ENCODE results near the gene MTG2.

The MTG2 gene

DNA sequence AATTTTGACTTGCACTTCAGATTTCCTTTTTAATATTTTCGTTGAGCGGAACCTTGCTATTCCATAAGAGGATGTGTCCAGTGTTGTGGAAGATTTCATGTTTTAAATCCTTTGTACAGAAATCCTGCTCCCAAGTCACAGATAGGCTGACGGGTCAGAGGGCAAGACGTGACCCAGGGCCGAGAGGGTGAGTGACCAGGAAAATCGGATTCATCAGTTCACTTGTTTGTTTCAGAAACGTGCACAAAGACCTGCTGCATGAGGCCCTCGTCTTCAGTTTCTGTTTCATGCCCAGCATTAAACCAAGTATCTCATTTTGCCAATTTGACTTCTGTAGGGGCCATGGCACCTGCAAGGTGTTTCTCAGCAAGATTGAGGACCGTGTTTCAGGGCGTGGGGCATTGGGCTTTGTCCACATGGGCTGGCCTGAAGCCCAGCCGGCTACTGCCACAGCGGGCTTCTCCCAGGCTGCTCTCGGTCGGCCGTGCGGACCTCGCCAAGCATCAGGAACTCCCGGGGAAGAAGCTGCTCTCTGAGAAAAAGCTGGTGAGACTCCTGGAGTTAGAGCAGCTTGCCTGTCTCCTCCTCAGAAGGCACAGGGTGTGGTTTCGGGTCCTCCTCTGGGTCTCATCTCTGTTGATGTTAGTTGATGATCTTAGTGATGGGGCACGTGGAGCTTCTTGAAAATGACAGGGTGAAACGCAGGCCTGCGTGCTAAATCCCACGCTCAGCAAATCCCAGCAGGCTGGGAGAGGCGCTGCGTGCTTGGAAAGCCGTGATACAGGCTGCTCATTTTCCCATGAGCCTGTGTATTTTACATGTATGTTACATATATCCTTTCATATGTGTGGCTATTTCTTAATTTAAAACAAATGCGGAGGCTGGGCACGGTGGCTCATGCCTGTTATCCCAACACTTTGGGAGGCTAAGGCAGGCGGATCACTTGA, 10.5 kb downstream of the MTG2 start:
- no peak overlapping the region for H3K27ac ChIP-seq (ENCODE audit: low read length)
- H3K4me1 ChIP-seq (ENCODE audit: control insufficient read depth in 1 of 2, insufficient read depth in 2 of 2, low read length in 2 of 2) = no peaks in the 10 kb centered on the region
- H3K9me3 ChIP-seq (ENCODE audit: control insufficient read depth in 1 of 2, low read length in 2 of 2) = no peaks in the 10 kb centered on the region
- H3K27me3 ChIP-seq (ENCODE audit: low read depth, low read length) = no peaks in the 10 kb centered on the region
- no peak overlapping the region for H3K4me3 ChIP-seq (ENCODE audit: low read depth in 1 of 2, low read length in 2 of 2)
- H3K36me3 ChIP-seq (ENCODE audit: control insufficient read depth in 1 of 2, insufficient read depth in 2 of 2, low read length in 2 of 2) = peaks cover 16 to 53% of the 10 kb centered on the region in 2 donors

DNA sequence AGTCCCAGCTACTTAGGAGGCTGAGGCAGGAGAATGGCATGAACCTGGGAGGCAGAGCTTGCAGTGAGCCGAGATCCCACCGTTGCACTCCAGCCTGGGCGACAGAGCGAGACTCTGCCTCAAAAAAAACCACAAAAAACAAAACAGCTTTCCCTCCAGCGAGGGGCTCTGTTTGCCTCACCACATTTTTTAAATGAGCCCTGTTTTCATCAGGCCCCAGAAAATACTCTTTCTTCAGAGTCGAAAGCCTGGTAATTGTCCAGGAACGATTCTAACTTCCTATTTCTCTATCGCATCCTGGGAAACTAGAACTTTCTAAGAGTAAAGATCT, 12.2 kb downstream of the MTG2 start:
- Histone ChIP-seq H3K27ac (ENCODE audit: low read length) (no peak overlapping the region), H3K4me1 (ENCODE audit: control insufficient read depth in 1 of 2, insufficient read depth in 2 of 2, low read length in 2 of 2) (no peaks in the 10 kb centered on the region), H3K36me3 (ENCODE audit: control insufficient read depth in 1 of 2, insufficient read depth in 2 of 2, low read length in 2 of 2) (peaks cover 25 to 60% of the 10 kb centered on the region in 2 donors), H3K27me3 (ENCODE audit: low read depth, low read length) (no peaks in the 10 kb centered on the region), H3K9me3 (ENCODE audit: control insufficient read depth in 1 of 2, low read length in 2 of 2) (no peaks in the 10 kb centered on the region), H3K4me3 (ENCODE audit: low read depth in 1 of 2, low read length in 2 of 2) (no peak overlapping the region)

DNA sequence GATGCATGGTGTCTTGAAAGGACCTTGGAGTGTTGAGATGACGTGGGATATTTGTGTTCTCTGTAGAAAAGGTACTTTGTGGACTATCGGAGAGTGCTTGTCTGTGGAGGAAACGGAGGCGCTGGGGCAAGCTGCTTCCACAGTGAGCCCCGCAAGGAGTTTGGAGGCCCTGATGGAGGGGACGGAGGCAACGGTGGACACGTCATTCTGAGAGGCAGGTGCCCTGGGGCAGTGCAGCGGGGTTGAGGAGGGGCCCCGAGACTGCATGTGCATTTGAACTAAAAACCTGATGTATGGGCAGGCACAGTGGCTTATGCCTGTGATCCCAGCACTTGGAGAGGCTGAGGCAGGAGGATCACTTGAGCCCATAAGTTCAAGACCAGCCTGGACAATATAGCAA, 12.9 kb downstream of the MTG2 start:
- H3K4me3 ChIP-seq (ENCODE audit: low read depth in 1 of 2, low read length in 2 of 2) = no peak overlapping the region
- H3K4me1 ChIP-seq (ENCODE audit: control insufficient read depth in 1 of 2, insufficient read depth in 2 of 2, low read length in 2 of 2) = no peaks in the 10 kb centered on the region
- H3K36me3 ChIP-seq (ENCODE audit: control insufficient read depth in 1 of 2, insufficient read depth in 2 of 2, low read length in 2 of 2) = peaks cover 31 to 63% of the 10 kb centered on the region in 2 donors
- H3K27me3 ChIP-seq (ENCODE audit: low read depth, low read length) = no peaks in the 10 kb centered on the region
- H3K9me3 ChIP-seq (ENCODE audit: control insufficient read depth in 1 of 2, low read length in 2 of 2) = no peaks in the 10 kb centered on the region
- H3K27ac ChIP-seq (ENCODE audit: low read length) = no peak overlapping the region

DNA sequence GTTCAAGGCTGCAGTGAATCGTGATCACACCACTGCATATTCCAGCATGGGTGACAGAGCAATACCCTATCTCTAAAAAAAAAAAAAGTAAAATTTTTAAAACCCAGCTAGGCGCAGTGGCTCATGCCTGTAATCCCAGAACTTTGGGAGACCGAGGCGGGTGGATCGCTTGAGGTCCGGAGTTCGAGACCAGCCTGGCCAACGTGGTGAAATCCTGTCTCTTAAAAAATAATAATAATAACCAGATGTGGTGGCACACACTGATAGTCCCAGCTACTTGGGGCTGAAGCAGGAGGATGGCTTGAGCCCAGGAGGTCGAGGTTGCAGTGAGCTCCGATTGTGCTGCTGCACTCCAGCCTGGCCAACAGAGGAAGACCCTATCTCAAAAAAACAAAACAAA, 13.5 kb downstream of the MTG2 start:
- no peak overlapping the region for H3K27ac ChIP-seq (ENCODE audit: low read length)
- H3K27me3 ChIP-seq (ENCODE audit: low read depth, low read length) = no peaks in the 10 kb centered on the region
- H3K4me1 ChIP-seq (ENCODE audit: control insufficient read depth in 1 of 2, insufficient read depth in 2 of 2, low read length in 2 of 2) = no peaks in the 10 kb centered on the region
- H3K9me3 ChIP-seq (ENCODE audit: control insufficient read depth in 1 of 2, low read length in 2 of 2) = no peaks in the 10 kb centered on the region
- peaks cover 32 to 63% of the 10 kb centered on the region in 2 donors for H3K36me3 ChIP-seq (ENCODE audit: control insufficient read depth in 1 of 2, insufficient read depth in 2 of 2, low read length in 2 of 2)
- no peak overlapping the region for H3K4me3 ChIP-seq (ENCODE audit: low read depth in 1 of 2, low read length in 2 of 2)

DNA sequence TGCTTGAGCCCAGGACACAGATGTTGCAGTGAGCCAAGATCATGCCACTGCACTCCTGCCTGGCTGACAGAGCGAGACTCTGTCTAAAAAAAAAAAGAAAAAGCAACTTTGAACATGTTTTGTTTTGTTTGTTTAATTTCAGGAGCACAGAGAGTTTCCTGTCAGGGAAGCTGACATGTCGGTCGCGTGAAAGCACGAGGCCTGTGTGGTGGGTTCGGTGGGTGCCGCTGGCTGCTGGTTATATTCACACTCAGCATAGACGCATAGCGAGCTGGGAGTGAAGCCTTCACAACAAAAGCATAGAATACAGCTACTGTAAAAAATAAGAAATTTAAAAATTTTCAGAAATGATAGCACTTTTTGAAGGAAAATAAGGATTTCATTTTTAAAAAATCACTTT, 14.5 kb downstream of the MTG2 start:
- no peaks in the 10 kb centered on the region for H3K9me3 ChIP-seq (ENCODE audit: control insufficient read depth in 1 of 2, low read length in 2 of 2)
- peaks cover 26 to 65% of the 10 kb centered on the region in 2 donors for H3K36me3 ChIP-seq (ENCODE audit: control insufficient read depth in 1 of 2, insufficient read depth in 2 of 2, low read length in 2 of 2)
- H3K4me3 ChIP-seq (ENCODE audit: low read depth in 1 of 2, low read length in 2 of 2) = no peak overlapping the region
- H3K4me1 ChIP-seq (ENCODE audit: control insufficient read depth in 1 of 2, insufficient read depth in 2 of 2, low read length in 2 of 2) = no peaks in the 10 kb centered on the region
- no peak overlapping the region for H3K27ac ChIP-seq (ENCODE audit: low read length)
- no peaks in the 10 kb centered on the region for H3K27me3 ChIP-seq (ENCODE audit: low read depth, low read length)

DNA sequence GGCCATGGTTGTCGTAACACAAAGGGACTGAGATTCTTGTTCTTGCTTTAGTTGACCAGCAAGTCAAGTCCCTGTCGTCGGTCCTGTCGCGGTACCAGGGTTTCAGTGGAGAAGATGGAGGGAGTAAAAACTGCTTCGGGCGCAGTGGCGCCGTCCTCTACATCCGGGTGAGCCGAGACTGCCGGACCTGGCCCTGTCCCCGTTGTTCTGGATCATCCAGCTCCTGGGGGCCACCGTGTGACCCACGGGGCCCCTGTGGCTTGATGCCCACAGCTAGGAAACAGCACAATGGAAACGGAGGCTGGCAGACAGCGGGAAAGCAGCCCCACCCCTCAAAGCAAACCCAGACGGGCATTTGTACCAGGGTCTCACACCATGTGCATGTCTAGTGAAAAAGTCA, 15.0 kb downstream of the MTG2 start:
- no peaks in the 10 kb centered on the region for H3K27me3 ChIP-seq (ENCODE audit: low read depth, low read length)
- no peak overlapping the region for H3K27ac ChIP-seq (ENCODE audit: low read length)
- no peaks in the 10 kb centered on the region for H3K4me1 ChIP-seq (ENCODE audit: control insufficient read depth in 1 of 2, insufficient read depth in 2 of 2, low read length in 2 of 2)
- peaks cover 26 to 64% of the 10 kb centered on the region in 2 donors for H3K36me3 ChIP-seq (ENCODE audit: control insufficient read depth in 1 of 2, insufficient read depth in 2 of 2, low read length in 2 of 2)
- H3K4me3 ChIP-seq (ENCODE audit: low read depth in 1 of 2, low read length in 2 of 2) = no peak overlapping the region
- no peaks in the 10 kb centered on the region for H3K9me3 ChIP-seq (ENCODE audit: control insufficient read depth in 1 of 2, low read length in 2 of 2)

DNA sequence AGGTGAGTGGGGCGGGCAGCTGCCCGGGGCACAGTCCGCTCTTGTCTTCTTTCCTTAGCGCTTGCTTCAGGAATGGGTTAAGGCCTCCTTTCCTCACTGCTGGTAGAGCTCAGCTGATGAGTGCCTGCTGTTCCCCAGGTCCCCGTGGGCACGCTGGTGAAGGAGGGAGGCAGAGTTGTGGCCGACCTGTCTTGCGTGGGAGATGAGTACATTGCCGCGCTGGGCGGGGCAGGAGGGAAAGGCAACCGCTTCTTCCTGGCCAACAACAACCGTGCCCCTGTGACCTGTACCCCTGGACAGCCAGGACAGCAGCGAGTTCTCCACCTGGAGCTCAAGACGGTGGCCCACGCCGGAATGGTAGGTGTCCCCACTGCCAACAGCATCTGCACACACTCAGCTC, 15.7 kb downstream of the MTG2 start:
- Histone ChIP-seq H3K36me3 (ENCODE audit: control insufficient read depth in 1 of 2, insufficient read depth in 2 of 2, low read length in 2 of 2) (peaks cover 26 to 64% of the 10 kb centered on the region in 2 donors), H3K4me3 (ENCODE audit: low read depth in 1 of 2, low read length in 2 of 2) (no peak overlapping the region), H3K4me1 (ENCODE audit: control insufficient read depth in 1 of 2, insufficient read depth in 2 of 2, low read length in 2 of 2) (no peaks in the 10 kb centered on the region), H3K27me3 (ENCODE audit: low read depth, low read length) (no peaks in the 10 kb centered on the region), H3K27ac (ENCODE audit: low read length) (no peak overlapping the region), H3K9me3 (ENCODE audit: control insufficient read depth in 1 of 2, low read length in 2 of 2) (no peaks in the 10 kb centered on the region)

DNA sequence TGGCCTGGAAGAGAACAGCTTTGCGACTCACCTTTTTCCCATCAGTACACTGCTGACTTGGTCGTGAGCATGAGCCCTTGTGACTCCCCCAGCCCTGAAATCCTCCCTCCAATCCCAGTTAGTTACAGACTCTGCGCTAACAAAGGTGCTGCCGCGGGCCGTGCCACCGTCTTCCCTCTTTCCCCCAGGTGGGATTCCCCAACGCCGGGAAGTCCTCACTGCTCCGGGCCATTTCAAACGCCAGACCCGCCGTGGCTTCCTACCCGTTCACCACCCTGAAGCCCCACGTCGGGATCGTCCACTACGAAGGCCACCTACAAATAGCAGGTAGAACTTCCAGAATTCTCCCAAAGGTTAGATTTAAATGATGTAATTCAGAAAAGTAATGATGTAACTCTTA, 16.1 kb downstream of the MTG2 start:
- no peaks in the 10 kb centered on the region for H3K9me3 ChIP-seq (ENCODE audit: control insufficient read depth in 1 of 2, low read length in 2 of 2)
- H3K4me1 ChIP-seq (ENCODE audit: control insufficient read depth in 1 of 2, insufficient read depth in 2 of 2, low read length in 2 of 2) = no peaks in the 10 kb centered on the region
- no peak overlapping the region for H3K4me3 ChIP-seq (ENCODE audit: low read depth in 1 of 2, low read length in 2 of 2)
- no peak overlapping the region for H3K27ac ChIP-seq (ENCODE audit: low read length)
- no peaks in the 10 kb centered on the region for H3K27me3 ChIP-seq (ENCODE audit: low read depth, low read length)
- peaks cover 26 to 65% of the 10 kb centered on the region in 2 donors for H3K36me3 ChIP-seq (ENCODE audit: control insufficient read depth in 1 of 2, insufficient read depth in 2 of 2, low read length in 2 of 2)

DNA sequence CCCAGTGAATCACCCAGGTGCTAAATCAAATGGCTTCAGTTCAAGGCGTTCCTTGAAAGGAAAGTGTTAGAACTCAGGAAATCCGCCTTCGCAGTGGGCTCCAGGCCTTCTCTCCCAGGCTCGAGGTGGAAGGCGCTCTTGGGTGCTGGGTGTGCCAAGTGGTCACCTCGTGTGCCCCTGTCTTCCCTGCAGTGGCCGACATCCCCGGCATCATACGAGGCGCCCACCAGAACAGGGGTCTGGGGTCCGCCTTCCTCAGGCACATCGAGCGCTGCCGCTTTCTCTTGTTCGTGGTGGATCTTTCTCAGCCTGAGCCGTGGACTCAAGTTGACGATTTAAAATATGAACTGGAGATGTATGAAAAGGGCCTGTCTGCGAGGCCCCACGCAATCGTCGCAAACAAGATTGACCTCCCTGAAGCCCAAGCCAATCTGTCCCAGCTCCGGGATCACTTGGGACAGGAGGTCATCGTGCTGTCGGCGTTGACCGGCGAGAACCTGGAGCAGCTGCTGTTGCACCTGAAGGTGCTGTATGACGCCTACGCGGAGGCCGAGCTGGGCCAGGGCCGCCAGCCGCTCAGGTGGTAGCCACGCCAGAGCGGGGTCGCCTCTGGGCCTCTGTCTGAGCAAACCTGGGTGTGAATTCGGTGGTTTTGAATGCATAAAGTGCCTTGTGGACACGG, 17.8 kb downstream of the MTG2 start:
- H3K9me3 ChIP-seq (ENCODE audit: control insufficient read depth in 1 of 2, low read length in 2 of 2) = no peaks in the 10 kb centered on the region
- H3K27me3 ChIP-seq (ENCODE audit: low read depth, low read length) = no peaks in the 10 kb centered on the region
- H3K27ac ChIP-seq (ENCODE audit: low read length) = no peak overlapping the region
- peaks cover 26 to 61% of the 10 kb centered on the region in 2 donors for H3K36me3 ChIP-seq (ENCODE audit: control insufficient read depth in 1 of 2, insufficient read depth in 2 of 2, low read length in 2 of 2)
- H3K4me3 ChIP-seq (ENCODE audit: low read depth in 1 of 2, low read length in 2 of 2) = no peak overlapping the region
- H3K4me1 ChIP-seq (ENCODE audit: control insufficient read depth in 1 of 2, insufficient read depth in 2 of 2, low read length in 2 of 2) = no peaks in the 10 kb centered on the region

DNA sequence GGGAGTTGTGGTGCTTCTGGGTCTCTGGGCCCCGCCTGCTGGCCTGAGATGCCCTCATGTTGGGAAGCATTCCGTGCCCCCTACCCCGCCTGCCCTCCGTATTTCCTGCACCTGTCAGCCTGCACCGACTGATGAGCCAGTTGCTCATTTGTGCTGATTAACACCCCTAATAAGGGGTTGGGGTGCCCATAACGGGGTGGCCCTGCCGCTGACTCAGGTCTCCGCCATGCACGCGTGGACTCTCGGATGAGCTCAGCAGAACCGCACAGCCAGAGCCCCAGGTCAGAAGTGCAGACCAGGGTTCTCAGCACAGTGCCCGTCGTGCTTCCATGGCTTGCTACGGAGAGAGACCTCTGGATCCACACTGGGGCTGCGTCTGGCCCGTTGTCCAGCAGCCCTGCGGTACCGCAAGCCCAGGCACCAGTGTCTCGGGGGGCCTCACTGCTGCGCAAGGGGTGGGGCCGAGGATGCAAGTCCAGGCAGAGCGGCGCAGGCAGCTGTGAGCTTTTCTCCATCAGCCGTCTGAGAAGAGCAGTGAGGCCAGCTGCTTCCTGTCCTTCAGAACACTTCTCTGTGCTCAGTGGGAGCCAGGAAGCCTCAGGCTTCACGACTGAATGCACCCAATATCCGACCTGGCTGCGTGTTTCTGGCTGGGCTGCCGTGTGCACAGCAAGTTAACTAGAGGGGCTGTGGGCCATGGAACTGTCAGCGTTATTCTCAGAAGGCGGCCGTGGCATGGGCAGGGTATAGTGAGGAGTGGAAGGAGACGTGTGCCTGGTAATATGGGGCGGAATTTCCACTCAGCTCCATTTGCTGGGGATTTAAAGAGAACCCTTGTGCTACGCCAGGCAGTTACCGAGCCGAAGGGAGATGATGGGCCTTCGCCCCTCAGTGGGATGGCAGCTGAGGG, 18.6 kb downstream of the MTG2 start:
- no peaks in the 10 kb centered on the region for H3K9me3 ChIP-seq (ENCODE audit: control insufficient read depth in 1 of 2, low read length in 2 of 2)
- H3K4me1 ChIP-seq (ENCODE audit: control insufficient read depth in 1 of 2, insufficient read depth in 2 of 2, low read length in 2 of 2) = no peaks in the 10 kb centered on the region
- no peak overlapping the region for H3K4me3 ChIP-seq (ENCODE audit: low read depth in 1 of 2, low read length in 2 of 2)
- H3K36me3 ChIP-seq (ENCODE audit: control insufficient read depth in 1 of 2, insufficient read depth in 2 of 2, low read length in 2 of 2) = peaks cover 26 to 58% of the 10 kb centered on the region in 2 donors
- no peak overlapping the region for H3K27ac ChIP-seq (ENCODE audit: low read length)
- no peaks in the 10 kb centered on the region for H3K27me3 ChIP-seq (ENCODE audit: low read depth, low read length)

DNA sequence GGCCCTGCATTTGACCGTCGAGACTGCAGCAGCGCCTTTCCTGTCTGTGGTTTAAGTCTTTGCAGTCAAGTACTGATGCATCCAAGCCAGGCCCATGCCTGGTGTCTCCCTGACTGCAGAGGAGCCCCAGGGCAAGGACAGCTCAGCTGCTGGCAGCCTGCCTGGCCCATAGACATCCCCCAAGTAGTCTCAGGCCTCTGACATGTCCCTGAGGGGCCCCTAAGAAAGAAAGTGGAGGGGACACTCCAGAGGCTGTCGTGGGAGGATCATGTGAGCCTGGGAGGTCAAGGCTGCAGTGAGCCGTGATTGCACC, 19.2 kb downstream of the MTG2 start:
- no peaks in the 10 kb centered on the region for H3K27me3 ChIP-seq (ENCODE audit: low read depth, low read length)
- no peaks in the 10 kb centered on the region for H3K9me3 ChIP-seq (ENCODE audit: control insufficient read depth in 1 of 2, low read length in 2 of 2)
- H3K27ac ChIP-seq (ENCODE audit: low read length) = no peak overlapping the region
- H3K36me3 ChIP-seq (ENCODE audit: control insufficient read depth in 1 of 2, insufficient read depth in 2 of 2, low read length in 2 of 2) = peaks cover 26 to 58% of the 10 kb centered on the region in 2 donors
- no peaks in the 10 kb centered on the region for H3K4me1 ChIP-seq (ENCODE audit: control insufficient read depth in 1 of 2, insufficient read depth in 2 of 2, low read length in 2 of 2)
- H3K4me3 ChIP-seq (ENCODE audit: low read depth in 1 of 2, low read length in 2 of 2) = no peak overlapping the region

Measured in muscle layer of duodenum (tissue), 2 donors.